PC-9 (cell line): Measurements from ENCODE around the gene ABTB1.
A peak's percentile ranks its signal among the peaks of the same experiment; 100 is the strongest.

ENCODE experiments used
- EZH2 ChIP-seq: fragments of 200-600 bp; sonication (generic); IDR thresholded peaks from 2 replicates; pipeline ENCODE4 v1.8.0; 2017; ENCODE audit warnings: antibody characterized with exemption, low read depth
- TF ChIP-seq, protein P1 (sequence below): fragments of 200-600 bp; sonication (generic); conservative IDR thresholded peaks from 2 replicates; pipeline ENCODE4 v1.6.1; 2017; ENCODE audit warnings: mixed run types, antibody characterized with exemption, mild to moderate bottlenecking, moderate library complexity

DNA sequence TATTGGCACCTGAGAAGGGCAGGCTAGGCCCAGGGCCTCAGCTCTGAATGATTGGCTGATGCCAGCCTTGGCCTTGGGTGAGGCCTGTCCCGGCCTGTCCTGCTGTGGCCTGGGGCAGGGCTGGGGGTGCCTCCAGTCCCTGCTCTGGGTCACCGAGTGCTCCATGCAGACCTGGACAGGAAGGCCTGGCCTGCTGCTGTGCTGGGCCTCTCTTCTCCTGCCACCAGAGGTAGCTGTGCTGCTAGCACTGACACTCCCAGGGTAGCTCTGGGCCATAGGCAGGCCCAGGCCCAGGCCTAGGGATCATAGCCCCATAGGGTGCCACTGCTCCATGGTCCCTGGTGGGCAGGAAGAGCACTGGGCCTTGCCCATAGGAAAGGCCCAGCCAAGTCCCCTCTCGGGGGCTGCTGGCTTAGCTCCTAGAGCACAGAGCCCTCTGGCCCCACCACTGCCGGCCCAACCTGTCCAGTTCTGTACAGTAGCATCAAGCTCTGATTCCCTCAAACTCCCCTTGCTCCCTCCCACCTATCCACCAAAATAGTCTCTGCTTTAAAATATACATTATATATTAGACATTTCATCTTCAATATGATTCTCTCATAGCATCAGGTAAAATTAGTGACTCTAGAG lies 18.2 kb downstream of the ABTB1 start:
- TF ChIP-seq, protein P1, sequence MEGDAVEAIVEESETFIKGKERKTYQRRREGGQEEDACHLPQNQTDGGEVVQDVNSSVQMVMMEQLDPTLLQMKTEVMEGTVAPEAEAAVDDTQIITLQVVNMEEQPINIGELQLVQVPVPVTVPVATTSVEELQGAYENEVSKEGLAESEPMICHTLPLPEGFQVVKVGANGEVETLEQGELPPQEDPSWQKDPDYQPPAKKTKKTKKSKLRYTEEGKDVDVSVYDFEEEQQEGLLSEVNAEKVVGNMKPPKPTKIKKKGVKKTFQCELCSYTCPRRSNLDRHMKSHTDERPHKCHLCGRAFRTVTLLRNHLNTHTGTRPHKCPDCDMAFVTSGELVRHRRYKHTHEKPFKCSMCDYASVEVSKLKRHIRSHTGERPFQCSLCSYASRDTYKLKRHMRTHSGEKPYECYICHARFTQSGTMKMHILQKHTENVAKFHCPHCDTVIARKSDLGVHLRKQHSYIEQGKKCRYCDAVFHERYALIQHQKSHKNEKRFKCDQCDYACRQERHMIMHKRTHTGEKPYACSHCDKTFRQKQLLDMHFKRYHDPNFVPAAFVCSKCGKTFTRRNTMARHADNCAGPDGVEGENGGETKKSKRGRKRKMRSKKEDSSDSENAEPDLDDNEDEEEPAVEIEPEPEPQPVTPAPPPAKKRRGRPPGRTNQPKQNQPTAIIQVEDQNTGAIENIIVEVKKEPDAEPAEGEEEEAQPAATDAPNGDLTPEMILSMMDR, result peak; percentile 67
- no peak for TF ChIP-seq EZH2
